NB4 (cell line): ENCODE results near the gene ZBTB42.

Source experiments
- DNase-seq: peaks from one replicate; pipeline ENCODE4 v3.0.0; 2010; ENCODE audit warnings: low read depth
- H3K4me3 ChIP-seq: one replicate; pipeline ENCODE4 v1.5.1; 2011; ENCODE audit warnings: mild to moderate bottlenecking, low read depth, low read length, moderate library complexity
- MYC ChIP-seq: IDR thresholded peaks from 2 replicates; pipeline ENCODE4 v1.6.1; 2011; ENCODE audit warnings: low read depth, low read length
- POLR2A ChIP-seq: IDR thresholded peaks from 2 replicates; pipeline ENCODE4 v1.6.1; 2011; ENCODE audit warnings: mild to moderate bottlenecking; ENCODE audit not compliant: insufficient read length; ENCODE audit errors: extremely low read depth
- TF ChIP-seq, protein P1 (sequence below): IDR thresholded peaks from 2 replicates; pipeline ENCODE4 v1.6.1; 2011; ENCODE audit warnings: low read depth, low read length
- TF ChIP-seq, protein P2 (sequence below): IDR thresholded peaks from one replicate; pipeline ENCODE4 v1.5.1; 2012; ENCODE audit warnings: low read depth, low read length

ZBTB42 gene

DNA sequence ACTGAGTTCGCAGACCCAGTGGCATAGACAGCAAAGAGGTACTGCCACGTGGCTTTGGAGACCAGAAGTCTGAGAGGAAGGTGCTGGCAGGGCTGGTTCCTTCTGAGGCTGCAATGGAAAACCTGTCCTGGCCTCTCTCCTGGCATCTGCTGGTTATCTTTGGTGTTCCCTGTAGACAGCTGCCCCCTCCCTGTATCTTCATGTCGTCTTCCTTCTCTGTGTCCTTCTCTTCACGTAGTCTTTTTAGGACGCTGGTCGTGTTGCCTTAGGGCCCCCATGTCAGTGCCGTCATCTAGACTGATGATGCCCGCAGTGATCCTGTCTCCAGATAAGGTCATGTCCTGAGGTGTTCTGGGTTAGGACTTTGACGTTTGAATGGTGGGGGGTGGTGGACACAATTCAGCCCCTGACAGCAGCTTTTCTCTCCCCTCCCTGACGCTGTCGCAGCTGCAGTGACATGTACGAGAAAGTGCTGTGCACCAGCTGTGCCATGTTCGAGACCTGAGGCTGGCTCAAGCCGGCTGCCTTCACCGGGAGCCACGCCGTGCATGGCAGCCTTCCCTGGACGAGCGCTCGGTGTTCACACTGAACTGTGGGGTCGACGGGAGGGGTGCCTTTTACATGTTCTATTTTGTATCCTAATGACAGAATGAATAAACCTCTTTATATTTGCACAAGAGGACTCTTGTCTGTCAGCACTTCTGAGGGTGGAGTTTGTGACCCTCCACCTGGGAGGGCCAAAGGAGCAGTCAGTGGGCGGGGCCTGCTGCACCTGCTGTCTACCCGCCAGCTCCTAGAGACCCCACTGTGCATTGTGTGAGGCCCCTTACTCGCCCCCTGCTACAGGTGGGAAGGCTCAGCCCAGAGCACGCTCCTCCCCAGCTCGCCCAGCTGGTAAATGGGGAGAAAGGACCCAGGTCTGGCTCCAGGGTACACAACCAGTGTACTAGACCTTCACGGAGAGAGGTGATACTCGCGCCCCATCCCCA, 41.6 kb upstream of the ZBTB42 start:
- TF ChIP-seq MYC (no peak), POLR2A (no peak)
- TF ChIP-seq, protein P1, sequence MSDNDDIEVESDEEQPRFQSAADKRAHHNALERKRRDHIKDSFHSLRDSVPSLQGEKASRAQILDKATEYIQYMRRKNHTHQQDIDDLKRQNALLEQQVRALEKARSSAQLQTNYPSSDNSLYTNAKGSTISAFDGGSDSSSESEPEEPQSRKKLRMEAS = no peak
- TF ChIP-seq, protein P2, sequence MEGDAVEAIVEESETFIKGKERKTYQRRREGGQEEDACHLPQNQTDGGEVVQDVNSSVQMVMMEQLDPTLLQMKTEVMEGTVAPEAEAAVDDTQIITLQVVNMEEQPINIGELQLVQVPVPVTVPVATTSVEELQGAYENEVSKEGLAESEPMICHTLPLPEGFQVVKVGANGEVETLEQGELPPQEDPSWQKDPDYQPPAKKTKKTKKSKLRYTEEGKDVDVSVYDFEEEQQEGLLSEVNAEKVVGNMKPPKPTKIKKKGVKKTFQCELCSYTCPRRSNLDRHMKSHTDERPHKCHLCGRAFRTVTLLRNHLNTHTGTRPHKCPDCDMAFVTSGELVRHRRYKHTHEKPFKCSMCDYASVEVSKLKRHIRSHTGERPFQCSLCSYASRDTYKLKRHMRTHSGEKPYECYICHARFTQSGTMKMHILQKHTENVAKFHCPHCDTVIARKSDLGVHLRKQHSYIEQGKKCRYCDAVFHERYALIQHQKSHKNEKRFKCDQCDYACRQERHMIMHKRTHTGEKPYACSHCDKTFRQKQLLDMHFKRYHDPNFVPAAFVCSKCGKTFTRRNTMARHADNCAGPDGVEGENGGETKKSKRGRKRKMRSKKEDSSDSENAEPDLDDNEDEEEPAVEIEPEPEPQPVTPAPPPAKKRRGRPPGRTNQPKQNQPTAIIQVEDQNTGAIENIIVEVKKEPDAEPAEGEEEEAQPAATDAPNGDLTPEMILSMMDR = no peak
- H3K4me3 ChIP-seq = no peak overlapping the region
- no peak for DNase-seq

DNA sequence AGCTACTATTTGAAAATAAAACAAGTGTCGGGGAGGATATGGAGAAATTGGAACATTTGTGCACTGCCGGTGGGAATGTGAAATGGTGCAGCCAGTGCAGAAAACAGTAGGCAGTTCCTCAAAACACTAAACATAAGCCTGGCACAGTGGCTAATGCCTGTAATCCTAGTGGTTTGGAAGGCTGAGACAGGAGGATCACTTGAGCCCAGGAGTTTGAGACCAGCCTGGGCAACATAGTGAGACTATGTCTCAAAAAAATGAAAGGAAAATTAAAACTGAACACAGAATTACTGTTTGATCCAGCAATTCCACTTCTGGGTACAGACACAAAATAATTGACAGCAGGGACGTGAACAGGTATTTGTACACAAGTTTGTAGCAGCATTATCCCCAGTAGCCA, 35.4 kb upstream of the ZBTB42 start:
- DNase-seq = no peak
- H3K4me3 ChIP-seq = no peak overlapping the region
- TF ChIP-seq, protein P1 = no peak
- TF ChIP-seq POLR2A (no peak), MYC (no peak)
- TF ChIP-seq, protein P2 = no peak

DNA sequence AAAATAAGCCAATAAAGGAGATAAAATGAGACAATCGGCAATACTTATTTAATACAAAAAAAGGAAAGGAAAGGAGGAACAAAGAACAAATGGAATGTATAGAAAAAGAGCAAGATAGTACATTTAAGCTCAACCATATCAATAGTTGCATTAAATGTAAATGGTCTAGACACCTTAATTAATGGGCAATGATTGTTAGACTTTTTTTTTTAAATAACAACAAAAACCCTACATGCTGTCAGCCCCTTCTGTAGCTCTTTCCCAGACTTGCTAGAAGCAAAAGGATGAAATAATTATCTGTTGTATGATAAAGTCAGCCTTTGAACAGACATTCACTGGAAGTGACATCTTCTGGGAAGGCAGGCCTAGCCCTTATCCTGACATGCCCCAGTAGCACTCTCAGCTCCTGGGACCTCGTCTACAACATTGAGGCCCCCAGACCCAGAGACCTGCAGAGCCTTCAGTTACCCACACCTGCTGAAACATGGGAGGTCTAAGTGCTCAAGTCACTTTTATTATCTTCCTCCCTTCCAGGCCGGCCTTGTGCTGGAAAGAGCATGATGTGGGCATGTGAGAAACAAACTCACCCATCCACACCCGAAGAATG, 34.5 kb upstream of the ZBTB42 start:
- TF ChIP-seq MYC (no peak), POLR2A (no peak)
- TF ChIP-seq, protein P1 = no peak
- TF ChIP-seq, protein P2 = no peak
- no peak overlapping the region for H3K4me3 ChIP-seq
- DNase-seq = no peak

DNA sequence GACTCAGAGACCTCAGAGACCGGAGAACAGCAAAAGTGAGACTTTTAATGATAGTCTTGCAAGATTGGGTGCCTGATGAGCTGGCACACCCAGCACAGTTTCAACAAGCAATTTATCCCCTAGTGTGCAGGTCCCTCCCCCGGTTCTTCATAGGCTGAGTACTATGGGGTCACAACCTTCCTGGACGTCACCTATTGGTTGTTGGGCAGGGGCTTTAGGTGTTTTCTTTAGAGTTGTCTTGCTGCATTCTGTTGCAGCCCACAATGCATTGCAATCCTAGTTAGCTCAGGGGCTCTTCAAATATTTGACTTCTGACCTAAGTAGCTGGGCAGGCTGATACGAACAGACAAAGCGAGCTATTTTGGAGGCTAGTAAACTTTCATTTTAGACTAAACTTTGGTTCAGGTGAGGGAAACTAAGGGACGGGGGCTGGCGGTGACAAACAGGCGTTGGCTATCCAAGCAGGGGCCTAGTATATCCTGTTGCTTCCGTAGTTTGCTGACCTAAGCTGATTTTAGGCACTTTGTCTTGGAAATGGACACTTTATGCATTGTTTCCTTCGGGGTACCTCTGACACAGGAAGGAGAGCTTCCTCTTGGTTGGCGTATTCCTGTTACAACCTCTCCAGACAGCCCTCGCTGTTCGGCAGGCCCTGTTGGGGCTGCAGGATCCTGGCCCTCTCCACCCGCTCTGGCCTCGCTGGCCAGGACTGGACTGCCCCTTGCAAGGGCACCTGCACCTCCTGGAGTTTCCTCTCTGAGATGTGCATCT, 33.9 kb upstream of the ZBTB42 start:
- no peak for DNase-seq
- TF ChIP-seq, protein P2 = no peak
- H3K4me3 ChIP-seq = no peak overlapping the region

DNA sequence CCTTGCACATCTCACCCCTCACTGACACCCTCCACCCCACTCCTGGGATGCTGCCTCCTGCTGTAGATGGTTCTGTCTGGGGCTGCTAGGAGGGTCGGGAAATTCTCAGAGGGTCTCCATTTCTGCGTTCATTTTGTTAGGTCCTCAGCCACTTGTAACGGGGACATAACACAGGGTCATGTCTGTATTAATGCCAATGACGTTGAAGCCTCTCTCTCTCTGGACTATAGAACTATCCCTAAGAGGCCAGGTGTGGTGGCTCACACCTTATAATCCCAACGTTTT, 33.3 kb upstream of the ZBTB42 start:
- H3K4me3 ChIP-seq = no peak overlapping the region
- TF ChIP-seq MYC = no peak
- TF ChIP-seq, protein P2 = no peak
- no peak for TF ChIP-seq POLR2A

More for the DNA sequence above, 33.3 kb upstream of the ZBTB42 start:
- DNase-seq = no peak
